ENCODE data around the gene CDHR1. TPM values are rescaled to one million over a fixed set of nuclear protein-coding genes. Genes with fewer than 3 reads are reported as not detected.

Gene CDHR1
- total and polyA plus RNA-seq, 4 donors = 0.07 to 0.51 (median 0.14) TPM

- TF ChIP-seq YY1 (IDR thresholded peaks at IDR 0.05) (no peak), ZBTB33 (IDR thresholded peaks at IDR 0.05) (no peak), RXRA (IDR thresholded peaks at IDR 0.05) (no peak), ATF3 (IDR thresholded peaks at IDR 0.05) (no peak), REST (IDR thresholded peaks at IDR 0.05) (no peak), NR2F2 (IDR thresholded peaks at IDR 0.05) (no peak), TAF1 (conservative IDR thresholded peaks at IDR 0.05) (no peak), RAD21 (IDR thresholded peaks at IDR 0.05) (no peak), FOXA2 (IDR thresholded peaks at IDR 0.05) (no peak), CTCF (IDR thresholded peaks at IDR 0.05; ENCODE audit: low read depth, low read length, missing input control) (no peak), HNF4A (conservative IDR thresholded peaks at IDR 0.05) (no peak), HNF4G (IDR thresholded peaks at IDR 0.05) (no peak), GABPA (IDR thresholded peaks at IDR 0.05 in 1 of 2, conservative IDR thresholded peaks at IDR 0.05 in 1 of 2) (no peak), FOXA1 (IDR thresholded peaks at IDR 0.05) (no peak), MAX (IDR thresholded peaks at IDR 0.05) (no peak), JUND (IDR thresholded peaks at IDR 0.05) (no peak), EGR1 (IDR thresholded peaks at IDR 0.05; ENCODE audit: low read depth in 2 of 2) (no peak)
- H3K4me3 ChIP-seq (ENCODE audit: low read depth in 1 of 3, low read length in 3 of 3) = no peak overlapping the region
- no peaks in the 10 kb centered on the region for H3K9me3 ChIP-seq (ENCODE audit: control insufficient read depth in 4 of 4, low read length in 3 of 4)
- H3K36me3 ChIP-seq (ENCODE audit: control insufficient read depth in 4 of 4, insufficient read depth in 3 of 4, low read depth in 1 of 4, low read length in 3 of 4) = no peaks in the 10 kb centered on the region
- no peak overlapping the region for H3K9ac ChIP-seq (ENCODE audit: low read depth in 1 of 2, low read length in 2 of 2)
- DNase-seq (ENCODE audit: low spot score) = no peak
- no peak overlapping the region for H3K27ac ChIP-seq (ENCODE audit: low read depth in 1 of 2, low read length in 2 of 2)
- H3K27me3 ChIP-seq (ENCODE audit: control insufficient read depth in 4 of 4, insufficient read depth in 4 of 4, low read length in 3 of 4) = no peaks in the 10 kb centered on the region
- 88% methylated on average over 7 of the region's 7 CpGs for WGBS
- peaks cover 0 to 3% (median 0%) of the 10 kb centered on the region in 4 donors for H3K4me1 ChIP-seq (ENCODE audit: control insufficient read depth in 4 of 4, insufficient read depth in 4 of 4, low read length in 3 of 4)
Measured at GRCh38 chr10:84258034-84258695, 63.8 kb downstream of the CDHR1 start.

Data from liver (tissue), 9 donors.